Astrocyte (in vitro differentiated cells and primary cell): Measurements from ENCODE around the gene TTC7B. TPM values are rescaled to one million over a fixed set of nuclear protein-coding genes. Genes with fewer than 3 reads are reported as not detected.

Experiments used
- DNase-seq: peaks from one replicate; pipeline ENCODE4 v3.0.0-alpha.2; 2010; ENCODE audit warnings: low read depth
- FAIRE-seq: peaks from 2 replicates; lab custom pipeline; 2011; peaks lifted over from hg19 to GRCh38; lab: Jason Lieb, UNC
- H2AFZ ChIP-seq: 2 replicates; pipeline ENCODE4 v1.6.0; 2012; ENCODE audit warnings: low read depth, low read length, inconsistent platforms
- H3K27ac ChIP-seq: 2 replicates; pipeline ENCODE4 v1.5.1; 2011; ENCODE audit warnings: low read depth, low read length, inconsistent platforms
- H3K27me3 ChIP-seq: 2 replicates; pipeline ENCODE4 v1.6.0; 2011; ENCODE audit warnings: low read length, inconsistent platforms; ENCODE audit not compliant: insufficient read depth
- H3K36me3 ChIP-seq: 2 replicates; pipeline ENCODE4 v1.5.1; 2011; ENCODE audit warnings: low read length, inconsistent platforms; ENCODE audit not compliant: insufficient read depth
- H3K4me1 ChIP-seq: 2 replicates; pipeline ENCODE4 v1.5.1; 2011; ENCODE audit warnings: low read length, inconsistent platforms; ENCODE audit not compliant: insufficient read depth
- H3K4me2 ChIP-seq: 2 replicates; pipeline ENCODE4 v1.6.0; 2012; ENCODE audit warnings: low read length, inconsistent platforms
- H3K4me3 ChIP-seq: 2 replicates; pipeline ENCODE4 v1.5.1; 2011; ENCODE audit warnings: low read depth, mild to moderate bottlenecking, low read length, inconsistent platforms; ENCODE audit not compliant: insufficient read depth
- H3K79me2 ChIP-seq: 2 replicates; pipeline ENCODE4 v1.6.0; 2012; ENCODE audit warnings: mild to moderate bottlenecking, low read length, inconsistent platforms; ENCODE audit not compliant: insufficient read depth
- H3K9ac ChIP-seq: 2 replicates; pipeline ENCODE4 v1.6.0; 2012; ENCODE audit warnings: mild to moderate bottlenecking, low read length, inconsistent platforms
- H3K9me3 ChIP-seq: 2 replicates; pipeline ENCODE4 v1.5.1; 2012; ENCODE audit warnings: low read depth, mild to moderate bottlenecking, low read length, inconsistent platforms; ENCODE audit not compliant: insufficient read depth
- H4K20me1 ChIP-seq: 2 replicates; pipeline ENCODE4 v1.6.0; 2012; ENCODE audit warnings: low read length, inconsistent platforms; ENCODE audit not compliant: insufficient read depth
- H3K27ac Mint-ChIP-seq: one replicate; pipeline ENCODE4 v1.8.0; 2021; ENCODE audit warnings: mild to moderate bottlenecking, mixed read lengths; ENCODE audit not compliant: unreplicated experiment
- H3K27me3 Mint-ChIP-seq: one replicate; pipeline ENCODE4 v1.8.0; 2021; ENCODE audit warnings: low read depth, mixed read lengths; ENCODE audit not compliant: unreplicated experiment
- H3K36me3 Mint-ChIP-seq: one replicate; pipeline ENCODE4 v1.8.0; 2021; ENCODE audit warnings: low read depth, mixed read lengths; ENCODE audit not compliant: unreplicated experiment
- H3K4me1 Mint-ChIP-seq: one replicate; pipeline ENCODE4 v1.8.0; 2021; ENCODE audit warnings: low read depth, mixed read lengths; ENCODE audit not compliant: unreplicated experiment
- H3K4me3 Mint-ChIP-seq: one replicate; pipeline ENCODE4 v1.8.0; 2021; ENCODE audit warnings: mild to moderate bottlenecking, moderate library complexity, mixed read lengths; ENCODE audit not compliant: unreplicated experiment
- H3K9me3 Mint-ChIP-seq: one replicate; pipeline ENCODE4 v1.8.0; 2021; ENCODE audit warnings: mild to moderate bottlenecking, mixed read lengths; ENCODE audit not compliant: unreplicated experiment
- EZH2 ChIP-seq: IDR thresholded peaks from 2 replicates; pipeline ENCODE4 v1.6.1; 2012; ENCODE audit warnings: mild to moderate bottlenecking, low read length, inconsistent platforms; ENCODE audit not compliant: insufficient read depth
- total RNA-seq: library from RNA; stranded (reverse); gene quantifications from 2 replicates; pipeline ENCODE4 v1.2.1, GENCODE V29; 2021
- TF ChIP-seq, protein P1 (sequence below): IDR thresholded peaks from 2 replicates; pipeline ENCODE4 v1.5.1; 2011; ENCODE audit warnings: low read depth, mild to moderate bottlenecking, inconsistent platforms, low read length, moderate library complexity; ENCODE audit not compliant: insufficient read depth

The TTC7B gene
- total RNA-seq, 1 donor from 2014 or later, result 42.1 TPM

DNA sequence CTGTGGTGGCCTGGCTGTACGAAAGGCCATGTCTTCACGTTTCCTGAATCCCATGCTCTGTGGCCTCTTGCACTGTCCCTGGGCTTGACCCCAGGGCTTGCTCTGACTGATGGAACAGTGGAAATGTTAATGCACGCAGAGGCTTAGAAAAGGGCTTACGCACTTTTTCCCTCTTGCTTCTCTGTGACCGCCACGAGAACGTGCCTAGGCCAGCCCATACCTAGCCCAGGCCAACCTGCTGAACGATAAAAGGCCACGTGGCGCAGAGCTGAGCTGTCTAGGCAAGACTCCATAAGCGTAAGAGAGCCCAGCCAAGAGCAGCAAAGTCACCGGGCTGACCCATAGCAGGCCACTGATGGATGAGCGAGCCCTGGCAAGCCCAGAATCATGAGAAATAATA, 18.3 kb downstream of the TTC7B start:
- Histone ChIP-seq H2AFZ (no peak overlapping the region), H3K9ac (no peak overlapping the region), H3K4me1 (peaks cover 16% of the 10 kb centered on the region), H3K9me3 (no peaks in the 10 kb centered on the region), H4K20me1 (peaks cover 5% of the 10 kb centered on the region), H3K27ac (no peak overlapping the region), H3K27me3 (no peaks in the 10 kb centered on the region), H3K36me3 (no peaks in the 10 kb centered on the region), H3K4me3 (no peak overlapping the region), H3K4me2 (no peak overlapping the region), H3K79me2 (peaks cover 24% of the 10 kb centered on the region)
- H3K27ac Mint-ChIP-seq, result no peak overlapping the region
- DNase-seq, result no peak
- TF ChIP-seq, protein P1, sequence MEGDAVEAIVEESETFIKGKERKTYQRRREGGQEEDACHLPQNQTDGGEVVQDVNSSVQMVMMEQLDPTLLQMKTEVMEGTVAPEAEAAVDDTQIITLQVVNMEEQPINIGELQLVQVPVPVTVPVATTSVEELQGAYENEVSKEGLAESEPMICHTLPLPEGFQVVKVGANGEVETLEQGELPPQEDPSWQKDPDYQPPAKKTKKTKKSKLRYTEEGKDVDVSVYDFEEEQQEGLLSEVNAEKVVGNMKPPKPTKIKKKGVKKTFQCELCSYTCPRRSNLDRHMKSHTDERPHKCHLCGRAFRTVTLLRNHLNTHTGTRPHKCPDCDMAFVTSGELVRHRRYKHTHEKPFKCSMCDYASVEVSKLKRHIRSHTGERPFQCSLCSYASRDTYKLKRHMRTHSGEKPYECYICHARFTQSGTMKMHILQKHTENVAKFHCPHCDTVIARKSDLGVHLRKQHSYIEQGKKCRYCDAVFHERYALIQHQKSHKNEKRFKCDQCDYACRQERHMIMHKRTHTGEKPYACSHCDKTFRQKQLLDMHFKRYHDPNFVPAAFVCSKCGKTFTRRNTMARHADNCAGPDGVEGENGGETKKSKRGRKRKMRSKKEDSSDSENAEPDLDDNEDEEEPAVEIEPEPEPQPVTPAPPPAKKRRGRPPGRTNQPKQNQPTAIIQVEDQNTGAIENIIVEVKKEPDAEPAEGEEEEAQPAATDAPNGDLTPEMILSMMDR, result no peak
- TF ChIP-seq EZH2, result no peak
- peaks cover 20% of the 10 kb centered on the region for H3K4me1 Mint-ChIP-seq
- no peak for FAIRE-seq
- H3K4me3 Mint-ChIP-seq, result no peak overlapping the region
- H3K27me3 Mint-ChIP-seq, result no peaks in the 10 kb centered on the region
- H3K9me3 Mint-ChIP-seq, result no peaks in the 10 kb centered on the region
- H3K36me3 Mint-ChIP-seq, result peaks cover 9% of the 10 kb centered on the region

- no peak overlapping the region for H3K4me2 ChIP-seq
- peaks cover 16% of the 10 kb centered on the region for H3K4me1 ChIP-seq
- no peak overlapping the region for H3K4me3 Mint-ChIP-seq
- H4K20me1 ChIP-seq, result peaks cover 5% of the 10 kb centered on the region
- no peaks in the 10 kb centered on the region for H3K27me3 Mint-ChIP-seq
- no peak for TF ChIP-seq EZH2
- TF ChIP-seq, protein P1, result no peak
- H3K4me1 Mint-ChIP-seq, result peaks cover 20% of the 10 kb centered on the region
- peaks cover 28% of the 10 kb centered on the region for H3K79me2 ChIP-seq
- H3K36me3 Mint-ChIP-seq, result peaks cover 9% of the 10 kb centered on the region
- FAIRE-seq (no peak), DNase-seq (no peak)
- no peak overlapping the region for H3K4me3 ChIP-seq
- no peaks in the 10 kb centered on the region for H3K36me3 ChIP-seq
- no peak overlapping the region for H3K27ac ChIP-seq
- H2AFZ ChIP-seq, result no peak overlapping the region
- no peak overlapping the region for H3K27ac Mint-ChIP-seq
- H3K9me3 ChIP-seq, result no peaks in the 10 kb centered on the region
- no peaks in the 10 kb centered on the region for H3K27me3 ChIP-seq
- H3K9me3 Mint-ChIP-seq, result no peaks in the 10 kb centered on the region
- H3K9ac ChIP-seq, result no peak overlapping the region
Observed at GRCh38 chr14:90797451-90797850, 18.8 kb downstream of the TTC7B start.

- Mint-ChIP-seq H3K9me3 (no peaks in the 10 kb centered on the region), H3K27me3 (no peaks in the 10 kb centered on the region), H3K27ac (peak overlapping the region; percentile 85), H3K36me3 (peaks cover 13% of the 10 kb centered on the region), H3K4me3 (no peak overlapping the region), H3K4me1 (peaks cover 20% of the 10 kb centered on the region)
- Histone ChIP-seq H3K4me1 (peaks cover 16% of the 10 kb centered on the region), H2AFZ (no peak overlapping the region), H3K27me3 (no peaks in the 10 kb centered on the region), H4K20me1 (peaks cover 5% of the 10 kb centered on the region), H3K9me3 (no peaks in the 10 kb centered on the region), H3K79me2 (peaks cover 30% of the 10 kb centered on the region), H3K27ac (no peak overlapping the region), H3K36me3 (no peaks in the 10 kb centered on the region), H3K4me3 (no peak overlapping the region), H3K9ac (peak overlapping the region; percentile 26), H3K4me2 (peak overlapping the region; percentile 58)
- FAIRE-seq (no peak), DNase-seq (no peak)
- TF ChIP-seq EZH2, result no peak
- TF ChIP-seq, protein P1, result no peak
Observed at GRCh38 chr14:90796329-90796728, 19.9 kb downstream of the TTC7B start.
